Stimulated activated CD8-positive, alpha-beta memory T cell treated with anti-CD3 and anti-CD28 coated beads, Interleukin-12 subunit alpha, Interleukin-12 subunit beta, amount 100 ng/mL, for 4 hours (primary cell): ENCODE measurements around the gene CPNE7.

Experiments
- DNase-seq: peaks from one replicate; pipeline ENCODE4 v3.0.0-alpha.2; 2020; ENCODE audit warnings: low read depth

Gene CPNE7

DNA sequence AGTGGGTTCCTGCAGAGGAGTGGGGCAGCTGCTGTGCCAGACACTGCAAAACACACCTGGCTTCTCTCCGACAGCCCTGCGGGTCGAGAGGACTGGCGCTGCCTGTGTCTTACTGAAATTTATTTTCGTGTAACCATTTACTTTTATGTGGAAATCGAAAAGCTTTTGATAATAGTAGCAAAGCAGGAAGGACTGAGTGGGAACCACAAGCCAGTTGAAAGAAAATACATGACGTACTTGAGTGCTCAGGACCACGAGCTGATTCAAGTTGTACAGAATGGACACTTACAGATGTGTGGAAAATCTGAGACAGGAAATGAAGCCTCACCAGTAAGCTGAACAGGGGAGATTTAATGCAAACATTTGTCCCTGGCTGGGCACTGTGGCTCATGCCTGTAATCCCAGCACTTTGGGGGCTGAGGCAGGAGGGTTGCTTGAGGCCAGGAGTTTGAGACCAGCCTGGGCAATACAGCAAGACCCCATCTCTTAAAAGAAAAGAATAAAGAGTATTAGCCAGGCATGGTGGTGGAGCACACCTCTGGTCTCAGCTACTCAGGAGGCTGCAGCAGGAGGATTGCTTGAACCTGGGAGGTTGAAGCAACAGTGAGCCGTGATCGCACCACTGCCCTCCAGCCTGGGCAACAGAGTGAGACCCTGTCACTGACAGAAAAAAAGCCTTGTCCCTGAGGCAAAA is 26.4 kb upstream of the CPNE7 start:
- no peak for DNase-seq

DNA sequence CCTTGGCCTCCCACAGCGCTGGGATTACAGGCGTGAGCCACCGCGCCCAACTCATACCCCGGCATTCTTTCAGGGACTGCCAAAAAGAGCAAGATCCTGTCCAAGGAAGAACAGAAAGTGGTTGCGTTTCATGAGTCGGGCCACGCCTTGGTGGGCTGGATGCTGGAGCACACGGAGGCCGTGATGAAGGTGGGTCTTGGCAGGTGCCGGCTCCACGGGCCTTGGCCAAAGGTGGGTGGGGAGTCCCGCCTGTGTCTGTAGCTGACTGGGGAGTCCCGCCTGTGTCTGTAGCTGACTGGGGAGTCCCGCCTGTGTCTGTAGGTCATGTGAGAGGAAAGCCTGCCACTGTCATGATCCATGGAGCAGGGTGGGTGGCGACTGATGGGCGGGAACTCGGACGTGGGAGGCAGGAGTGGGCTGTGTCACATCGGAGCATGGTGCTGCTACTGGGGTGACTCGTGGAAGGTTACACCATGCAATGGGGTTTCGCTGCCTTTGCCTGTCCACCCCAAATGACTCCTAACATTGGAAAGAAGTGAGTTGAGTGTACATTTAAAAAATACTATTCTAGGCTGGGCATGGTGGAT is 25.0 kb upstream of the CPNE7 start:
- DNase-seq: no peak

DNA sequence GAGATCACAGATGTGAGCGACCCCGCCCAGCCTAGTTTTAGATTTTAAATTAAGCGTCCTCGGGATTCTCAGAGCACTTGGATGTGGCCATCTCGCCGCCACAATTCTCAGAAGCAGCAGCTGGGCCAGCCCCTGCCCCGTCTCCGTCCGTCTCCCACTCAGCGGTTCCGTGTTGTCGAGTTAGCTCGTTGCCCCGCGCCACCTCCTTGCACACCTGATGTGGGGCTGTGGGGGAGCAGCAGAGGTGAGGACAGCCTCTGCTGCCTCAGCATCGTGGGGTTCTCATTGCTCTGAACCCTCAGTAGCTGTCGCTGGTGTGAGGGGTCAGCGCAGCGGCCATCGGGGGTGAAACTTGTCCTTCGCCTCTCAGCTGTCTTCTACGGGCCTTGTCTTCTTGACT is 23.2 kb upstream of the CPNE7 start:
- DNase-seq: no peak

DNA sequence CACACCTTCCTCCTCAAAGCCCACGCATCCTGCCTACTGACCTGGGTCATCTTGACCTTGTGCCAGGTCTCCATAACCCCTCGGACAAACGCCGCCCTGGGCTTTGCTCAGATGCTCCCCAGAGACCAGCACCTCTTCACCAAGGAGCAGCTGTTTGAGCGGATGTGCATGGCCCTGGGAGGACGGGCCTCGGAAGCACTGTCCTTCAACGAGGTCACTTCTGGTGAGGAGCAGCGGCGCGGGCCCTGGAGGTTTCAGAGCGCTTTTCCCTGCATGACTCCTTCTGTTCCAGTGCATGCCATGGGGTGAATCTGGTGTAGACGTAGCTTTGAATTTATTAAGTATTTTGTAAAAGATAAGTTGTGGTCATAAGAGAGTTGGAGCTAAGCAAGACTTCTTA is 22.6 kb upstream of the CPNE7 start:
- DNase-seq: no peak

DNA sequence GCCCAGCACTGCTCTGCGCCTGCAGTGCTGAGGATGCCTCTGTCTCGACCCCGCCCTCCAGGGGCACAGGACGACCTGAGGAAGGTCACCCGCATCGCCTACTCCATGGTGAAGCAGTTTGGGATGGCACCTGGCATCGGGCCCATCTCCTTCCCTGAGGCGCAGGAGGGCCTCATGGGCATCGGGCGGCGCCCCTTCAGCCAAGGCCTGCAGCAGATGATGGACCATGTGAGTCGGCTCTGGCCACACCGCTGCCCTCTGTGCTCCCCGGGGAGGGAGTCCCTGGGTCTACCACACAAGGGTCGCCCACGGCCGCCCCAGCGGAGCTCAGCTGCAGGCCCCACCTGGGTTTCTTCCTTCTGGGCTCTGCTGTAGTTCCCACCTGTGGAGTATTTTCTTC is 21.8 kb upstream of the CPNE7 start:
- DNase-seq: no peak

DNA sequence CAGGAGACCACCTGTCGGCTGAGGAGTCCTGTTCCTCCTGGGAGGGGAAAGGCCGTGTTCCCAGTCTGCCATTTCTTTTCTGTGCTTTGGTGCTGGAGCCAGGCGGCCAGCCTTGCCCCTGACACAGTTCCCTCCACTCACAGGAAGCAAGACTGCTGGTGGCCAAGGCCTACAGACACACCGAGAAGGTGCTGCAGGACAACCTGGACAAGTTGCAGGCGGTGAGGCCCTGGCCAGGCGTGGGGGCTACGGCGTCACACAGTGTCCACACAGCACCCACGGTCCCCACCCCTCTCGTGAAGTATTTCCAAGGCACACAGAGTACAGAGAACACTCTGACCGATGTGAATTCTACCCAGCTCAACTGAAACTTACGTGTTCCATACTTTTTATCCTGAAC is 21.2 kb upstream of the CPNE7 start:
- DNase-seq: no peak

DNA sequence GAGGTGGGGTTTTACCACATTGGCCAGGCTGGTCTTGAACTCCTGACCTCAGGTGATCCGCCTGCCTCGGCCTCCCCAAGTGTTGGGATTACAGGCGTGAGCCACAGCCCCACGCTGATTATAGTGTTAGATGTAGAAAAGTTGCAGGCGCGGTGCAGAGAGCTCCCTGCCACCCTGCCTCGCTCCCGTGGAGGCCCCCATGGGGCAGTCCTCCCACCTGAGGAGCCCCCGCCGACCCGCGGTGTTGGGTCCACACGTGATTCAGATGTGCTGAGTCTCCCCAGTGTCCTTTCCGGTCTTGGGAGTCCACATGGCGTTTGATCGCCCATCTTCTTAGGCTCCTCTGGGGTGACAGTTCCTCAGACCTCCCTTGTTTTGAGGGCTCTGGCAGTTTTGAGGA is 20.3 kb upstream of the CPNE7 start:
- no peak for DNase-seq

DNA sequence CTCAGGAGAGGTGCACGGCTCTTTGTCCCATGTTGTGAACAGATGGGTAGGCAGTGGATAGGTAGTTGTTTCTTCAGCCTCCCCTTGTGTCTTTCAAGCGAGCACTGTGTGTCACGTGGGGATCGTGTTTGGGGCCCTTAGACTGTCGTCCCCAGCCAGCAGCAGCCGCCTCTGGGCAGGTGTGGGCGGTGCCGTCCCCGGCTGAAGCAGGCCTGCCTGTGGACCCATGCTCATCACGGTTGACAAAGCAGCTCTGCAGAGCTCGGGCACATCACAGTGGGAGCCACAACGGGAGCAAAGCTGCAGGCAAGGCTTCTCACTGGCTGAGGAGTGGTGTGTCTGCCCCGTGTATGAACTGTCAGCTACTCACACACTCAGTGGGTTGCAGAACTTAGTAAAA is 19.8 kb upstream of the CPNE7 start:
- no peak for DNase-seq

DNA sequence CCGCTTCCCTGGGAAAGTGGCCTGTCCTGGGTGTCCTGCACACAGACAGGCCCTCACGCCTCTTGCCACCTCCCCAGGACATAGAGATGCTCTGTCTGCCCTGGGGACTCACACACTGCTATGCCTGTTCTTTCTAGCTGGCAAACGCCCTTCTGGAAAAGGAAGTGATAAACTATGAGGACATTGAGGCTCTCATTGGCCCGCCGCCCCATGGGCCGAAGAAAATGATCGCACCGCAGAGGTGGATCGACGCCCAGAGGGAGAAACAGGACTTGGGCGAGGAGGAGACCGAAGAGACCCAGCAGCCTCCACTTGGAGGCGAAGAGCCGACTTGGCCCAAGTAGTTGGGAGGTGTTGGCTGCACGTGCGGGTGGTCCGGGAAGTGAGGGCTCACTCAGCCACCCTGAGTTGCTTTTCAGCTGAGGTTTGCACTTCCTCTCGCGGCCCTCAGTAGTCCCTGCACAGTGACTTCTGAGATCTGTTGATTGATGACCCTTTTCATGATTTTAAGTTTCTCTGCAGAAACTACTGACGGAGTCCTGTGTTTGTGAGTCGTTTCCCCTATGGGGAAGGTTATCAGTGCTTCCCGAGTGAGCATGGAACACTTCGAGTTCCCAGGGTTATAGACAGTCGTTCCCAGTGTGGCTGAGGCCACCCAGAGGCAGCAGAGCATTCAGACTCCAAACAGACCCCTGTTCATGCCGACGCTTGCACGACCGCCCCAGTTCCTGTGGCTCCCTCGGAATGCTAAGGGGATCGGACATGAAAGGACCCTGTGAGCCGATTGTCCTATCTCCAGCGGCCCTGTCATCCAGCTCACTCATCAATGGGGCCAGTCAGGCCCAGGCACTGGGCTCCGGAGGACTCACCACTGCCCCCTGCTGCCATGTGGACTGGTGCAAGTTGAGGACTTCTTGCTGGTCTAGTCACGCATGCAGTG is 18.5 kb upstream of the CPNE7 start:
- peak; percentile 58 for DNase-seq

DNA sequence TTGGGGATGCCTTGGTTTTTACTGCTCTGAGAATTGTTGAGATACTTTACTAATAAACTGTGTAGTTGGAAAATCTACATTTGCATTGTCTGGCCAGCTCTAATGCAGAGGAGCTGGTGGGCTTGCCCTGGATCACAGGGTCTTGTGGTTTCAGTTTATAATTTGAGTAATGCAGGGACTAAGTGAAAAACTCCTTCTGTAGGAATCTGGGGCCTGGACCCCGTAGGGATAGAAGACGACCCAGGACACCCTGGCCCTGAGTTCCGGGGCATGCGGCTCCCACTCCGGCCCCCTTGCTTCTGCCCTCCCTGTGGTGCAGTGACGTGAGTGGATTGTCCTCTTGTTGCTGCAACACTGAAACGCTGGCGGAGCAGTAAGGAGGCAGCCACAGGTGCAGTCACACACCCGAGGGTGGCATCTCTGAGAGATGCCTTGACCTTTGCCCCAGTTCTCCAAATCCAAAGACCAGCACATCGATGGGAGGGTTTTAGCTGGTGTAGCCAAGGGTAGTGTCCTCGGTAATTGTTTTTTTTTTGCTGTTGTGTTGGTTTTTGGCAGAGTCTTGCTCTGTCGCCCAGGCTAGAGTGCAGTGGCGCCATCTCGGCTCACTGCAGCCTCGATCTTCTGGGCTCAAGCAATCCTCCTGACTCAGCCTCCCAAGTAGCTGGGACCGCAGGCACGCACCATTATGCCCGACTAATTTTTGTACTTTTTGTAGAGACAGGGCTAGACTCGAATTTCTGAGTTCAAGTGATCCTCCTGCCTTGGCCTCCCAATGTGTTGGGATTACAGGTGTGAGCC is 17.7 kb upstream of the CPNE7 start:
- DNase-seq: no peak

DNA sequence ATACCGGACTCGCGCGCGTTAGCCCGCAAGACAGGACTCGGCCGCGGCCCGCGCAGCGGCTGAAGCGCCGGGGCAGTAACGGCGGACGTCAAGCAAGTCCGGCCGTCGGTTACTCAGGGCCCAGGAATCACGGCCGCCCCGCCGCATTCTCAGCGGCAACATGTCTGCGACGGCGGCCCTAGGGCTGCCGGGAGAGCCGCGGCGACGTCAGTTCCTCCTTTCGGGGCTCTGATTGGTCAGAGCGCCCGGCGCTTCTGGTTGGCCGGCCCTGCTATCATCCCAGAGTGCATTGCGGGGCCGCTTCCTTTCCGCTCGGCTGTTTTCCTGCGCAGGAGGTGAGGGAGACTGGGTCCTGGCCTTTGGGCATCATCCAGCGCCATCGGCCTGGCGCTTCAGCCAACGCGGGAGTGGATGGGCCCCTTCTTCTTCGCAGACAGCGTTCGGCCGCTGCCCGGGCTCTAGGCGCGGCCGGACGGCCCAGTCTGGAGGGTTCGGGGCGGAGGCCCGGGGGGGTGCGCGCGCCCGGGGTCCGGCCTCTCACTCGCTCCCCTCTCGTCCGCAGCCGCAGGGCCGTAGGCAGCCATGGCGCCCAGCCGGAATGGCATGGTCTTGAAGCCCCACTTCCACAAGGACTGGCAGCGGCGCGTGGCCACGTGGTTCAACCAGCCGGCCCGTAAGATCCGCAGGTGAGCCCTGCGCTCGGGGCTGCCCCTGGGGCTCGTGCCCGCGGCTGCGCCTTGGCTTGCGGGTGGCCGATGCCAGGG is 15.0 kb upstream of the CPNE7 start, which contains the start of gene RPL13:
Gene RPL13, plus strand, starts transcription at position 305 of the 764 bp plus-strand sequence. Its CDS starts 278 bp downstream, at position 583.
- DNase-seq: peak; percentile 83

DNA sequence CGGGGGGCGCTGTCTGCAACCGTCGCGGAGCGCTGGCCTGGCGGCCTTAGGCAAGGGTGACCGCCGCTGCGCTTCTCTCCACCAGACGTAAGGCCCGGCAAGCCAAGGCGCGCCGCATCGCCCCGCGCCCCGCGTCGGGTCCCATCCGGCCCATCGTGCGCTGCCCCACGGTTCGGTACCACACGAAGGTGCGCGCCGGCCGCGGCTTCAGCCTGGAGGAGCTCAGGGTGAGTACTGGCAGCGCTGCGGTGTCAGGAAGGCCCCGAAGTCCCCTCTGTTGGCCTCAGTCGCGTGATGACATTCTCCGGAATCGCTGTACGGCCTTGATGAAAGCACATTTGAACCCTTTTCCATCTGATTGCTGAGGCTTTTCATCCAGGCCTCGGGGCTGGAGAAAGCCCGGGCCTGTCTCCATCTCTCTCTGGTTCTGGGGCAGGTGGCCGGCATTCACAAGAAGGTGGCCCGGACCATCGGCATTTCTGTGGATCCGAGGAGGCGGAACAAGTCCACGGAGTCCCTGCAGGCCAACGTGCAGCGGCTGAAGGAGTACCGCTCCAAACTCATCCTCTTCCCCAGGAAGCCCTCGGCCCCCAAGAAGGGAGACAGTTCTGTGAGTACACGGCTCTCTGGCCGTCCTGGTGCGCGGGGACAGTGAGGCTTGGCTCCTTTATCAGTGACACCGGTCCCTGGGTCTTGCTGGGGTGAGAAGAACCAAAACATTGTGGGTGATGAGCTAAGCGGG is 14.2 kb upstream of the CPNE7 start:
- no peak for DNase-seq

DNA sequence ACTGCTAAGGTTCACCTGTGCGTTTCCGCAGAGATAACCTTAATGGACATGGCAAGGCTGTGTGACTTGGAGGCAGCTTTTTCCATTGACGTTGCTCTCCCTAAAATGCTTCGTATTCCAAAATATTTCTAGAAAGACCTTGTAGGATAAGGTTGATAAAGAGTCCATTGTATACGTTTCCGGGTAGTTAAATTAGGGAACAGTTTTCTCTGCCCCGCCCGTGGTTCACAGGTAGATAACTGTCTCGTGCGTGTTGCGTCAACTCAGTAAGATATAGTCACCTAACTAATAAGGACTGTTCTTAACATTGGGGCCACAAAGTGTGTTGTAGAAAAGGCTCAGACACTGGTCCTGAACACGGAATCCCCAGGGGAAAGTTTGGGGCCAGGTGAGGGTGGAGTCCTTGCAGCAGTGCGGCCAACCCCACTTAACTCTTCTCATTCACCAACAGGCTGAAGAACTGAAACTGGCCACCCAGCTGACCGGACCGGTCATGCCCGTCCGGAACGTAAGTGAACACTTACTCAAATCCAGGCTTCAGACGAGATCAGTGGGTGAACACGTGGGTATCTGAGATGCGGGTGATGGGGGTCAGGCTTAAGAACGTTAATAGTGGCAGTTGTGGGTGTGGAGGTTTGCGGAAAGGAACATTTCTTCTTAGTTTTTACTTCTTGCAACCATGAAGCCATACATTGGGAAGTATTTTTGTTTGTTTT is 13.5 kb upstream of the CPNE7 start:
- no peak for DNase-seq

DNA sequence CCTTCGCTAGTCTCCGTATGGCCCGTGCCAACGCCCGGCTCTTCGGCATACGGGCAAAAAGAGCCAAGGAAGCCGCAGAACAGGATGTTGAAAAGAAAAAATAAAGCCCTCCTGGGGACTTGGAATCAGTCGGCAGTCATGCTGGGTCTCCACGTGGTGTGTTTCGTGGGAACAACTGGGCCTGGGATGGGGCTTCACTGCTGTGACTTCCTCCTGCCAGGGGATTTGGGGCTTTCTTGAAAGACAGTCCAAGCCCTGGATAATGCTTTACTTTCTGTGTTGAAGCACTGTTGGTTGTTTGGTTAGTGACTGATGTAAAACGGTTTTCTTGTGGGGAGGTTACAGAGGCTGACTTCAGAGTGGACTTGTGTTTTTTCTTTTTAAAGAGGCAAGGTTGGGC is 12.6 kb upstream of the CPNE7 start:
- no peak for DNase-seq

DNA sequence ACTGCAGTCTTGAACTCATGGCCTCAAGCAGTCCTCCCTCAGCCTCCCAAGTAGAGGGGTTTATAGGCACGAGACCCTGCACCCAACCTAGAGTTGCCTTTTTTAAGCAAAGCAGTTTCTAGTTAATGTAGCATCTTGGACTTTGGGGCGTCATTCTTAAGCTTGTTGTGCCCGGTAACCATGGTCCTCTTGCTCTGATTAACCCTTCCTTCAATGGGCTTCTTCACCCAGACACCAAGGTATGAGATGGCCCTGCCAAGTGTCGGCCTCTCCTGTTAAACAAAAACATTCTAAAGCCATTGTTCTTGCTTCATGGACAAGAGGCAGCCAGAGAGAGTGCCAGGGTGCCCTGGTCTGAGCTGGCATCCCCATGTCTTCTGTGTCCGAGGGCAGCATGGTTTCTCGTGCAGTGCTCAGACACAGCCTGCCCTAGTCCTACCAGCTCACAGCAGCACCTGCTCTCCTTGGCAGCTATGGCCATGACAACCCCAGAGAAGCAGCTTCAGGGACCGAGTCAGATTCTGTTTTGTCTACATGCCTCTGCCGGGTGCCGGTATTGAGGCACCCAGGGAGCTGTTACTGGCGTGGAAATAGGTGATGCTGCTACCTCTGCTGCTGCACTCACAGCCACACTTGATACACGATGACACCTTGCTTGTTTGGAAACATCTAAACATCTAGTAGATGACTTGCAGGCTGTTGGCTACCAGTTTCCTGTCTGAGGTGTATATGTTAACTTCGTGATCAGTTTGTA is 11.7 kb upstream of the CPNE7 start:
- no peak for DNase-seq

DNA sequence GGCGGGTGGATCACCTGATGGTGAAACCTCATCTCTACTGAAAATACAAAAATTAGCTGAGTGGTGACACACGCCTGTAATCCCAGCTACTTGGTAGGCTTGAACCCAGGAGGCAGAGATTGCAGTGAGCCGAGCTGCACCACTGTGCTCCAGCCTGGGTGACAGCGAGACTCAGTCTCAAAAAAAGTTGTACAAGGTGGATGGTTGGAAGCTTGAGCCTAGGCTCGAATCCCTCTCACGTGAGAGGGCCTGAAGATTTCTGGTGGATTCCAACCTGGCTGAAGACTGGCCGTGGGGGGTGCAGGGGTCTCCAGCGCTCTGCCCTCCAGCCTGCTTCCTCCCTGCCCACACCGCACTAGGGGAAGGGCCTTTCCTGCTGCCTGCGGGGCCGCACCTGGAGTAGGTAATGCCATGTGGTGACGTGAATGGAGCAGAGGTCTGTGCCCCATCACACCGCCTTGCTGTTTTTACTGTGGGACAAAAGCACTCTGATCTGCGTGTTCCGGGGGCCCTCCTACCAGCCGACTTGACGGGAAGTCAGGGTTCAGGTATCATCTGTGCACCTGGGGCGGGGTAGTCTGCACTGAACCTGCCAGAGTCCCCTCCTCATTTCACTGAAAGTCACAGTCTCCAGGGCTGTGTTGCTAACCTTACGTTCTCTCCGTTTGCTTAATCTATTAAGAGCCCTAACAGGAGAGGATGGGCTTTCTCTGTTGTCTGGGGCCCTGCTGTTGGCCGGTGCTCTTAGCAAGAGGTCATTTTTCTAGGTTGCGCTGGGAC is 10.9 kb upstream of the CPNE7 start:
- DNase-seq: no peak

DNA sequence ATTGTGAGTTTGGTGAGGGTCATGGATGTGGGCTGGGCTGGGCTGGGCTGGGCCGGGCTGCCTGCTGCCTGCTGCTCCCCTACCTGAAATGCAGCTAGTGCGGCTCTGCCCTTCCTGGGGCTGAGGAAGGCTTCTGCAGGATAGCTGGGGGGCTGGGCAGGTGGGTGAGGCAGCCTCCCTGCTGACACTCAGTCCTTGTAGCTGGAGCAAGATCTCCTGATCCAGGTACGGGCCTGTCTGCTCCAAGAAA is 10.4 kb upstream of the CPNE7 start:
- no peak for DNase-seq

DNA sequence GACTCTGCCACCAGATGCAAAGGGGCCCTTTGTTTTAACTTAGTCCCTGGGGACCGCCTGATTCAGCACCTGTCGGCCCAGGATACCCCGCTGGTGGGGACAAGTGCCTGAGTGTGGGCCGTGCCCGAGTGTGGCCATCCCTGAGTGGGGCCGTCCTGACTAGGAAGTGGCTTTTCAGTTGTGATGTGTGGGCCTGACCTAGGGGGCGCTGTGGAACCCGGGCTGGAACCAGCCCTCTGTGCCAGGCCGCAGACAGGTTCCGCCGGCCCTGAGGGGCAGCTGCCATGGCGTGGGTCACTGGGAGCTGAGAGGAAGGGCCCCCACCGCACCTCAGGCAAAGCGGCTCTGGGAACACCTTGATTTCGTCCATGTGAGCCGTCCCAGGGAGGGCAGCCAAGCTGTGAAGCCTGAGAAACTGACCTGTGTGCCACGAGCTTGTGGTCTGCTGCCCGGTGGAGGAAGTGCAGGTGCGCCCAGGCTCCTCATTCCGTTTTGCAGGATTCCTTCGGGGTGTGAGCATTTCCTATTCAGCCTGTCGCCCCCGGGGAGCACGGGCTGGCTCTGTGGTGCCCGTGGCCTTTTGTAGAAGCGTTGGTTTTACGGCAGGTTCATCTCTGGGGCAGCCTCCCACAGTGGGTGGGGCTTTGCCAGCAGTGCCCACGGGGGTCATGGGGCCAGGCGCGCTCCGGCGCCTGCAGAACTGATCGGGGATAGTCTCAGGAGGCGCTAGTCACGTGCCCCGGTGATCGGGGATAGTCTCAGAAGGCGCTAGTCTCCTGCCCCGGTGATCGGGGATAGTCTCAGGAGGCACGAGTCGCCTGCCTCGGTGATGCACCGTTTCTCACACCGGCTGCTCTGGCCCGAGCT is 9.8 kb upstream of the CPNE7 start:
- no peak for DNase-seq
